Panc1 (cell line): ENCODE results near the gene ALG2. TPM values are rescaled to one million over a fixed set of nuclear protein-coding genes. Genes with fewer than 3 reads are reported as not detected.

Source experiments
- ATAC-seq: fragments of 200-7000 bp; cut with Tn5 transposase; 2 replicates; pipeline ENCODE4 v1.9.1; 2020; ENCODE audit warnings: mild to moderate bottlenecking, moderate library complexity
- BruUV-seq: library from RNA; stranded (reverse); fragments of 400-500 nt; replicated peaks from 2 replicates; lab custom pipeline; 2021; lab: Mats Ljungman, UMichigan
- CTCF ChIA-PET: fragments of 300-600 bp; sonication (Branson Sonifier 250); formaldehyde crosslinking; loops from one replicate; lab custom pipeline; 2022; ENCODE audit warnings: antibody characterized with exemption; lab: Charles Lee
- POLR2A ChIA-PET: fragments of 300-600 bp; sonication (Branson Sonifier 250); formaldehyde crosslinking; loops from one replicate; lab custom pipeline; 2022; ENCODE audit warnings: antibody characterized with exemption; lab: Charles Lee
- DNase-seq: peaks from one replicate; pipeline ENCODE4 v3.0.0-alpha.2; 2010; ENCODE audit warnings: low read depth, low spot score
- H3K27ac ChIP-seq: 2 replicates; pipeline ENCODE4 v1.5.1; 2011; ENCODE audit warnings: mild to moderate bottlenecking, low read length, inconsistent platforms
- H3K27me3 ChIP-seq: fragments of 200-500 bp; sonication (Bioruptor generic); 2 replicates; pipeline ENCODE4 v1.6.0; 2014; ENCODE audit warnings: low read length, inconsistent platforms; ENCODE audit not compliant: control insufficient read depth, insufficient read depth
- H3K36me3 ChIP-seq: fragments of 200-500 bp; sonication (Bioruptor generic); 2 replicates; pipeline ENCODE4 v1.5.1; 2014; ENCODE audit warnings: inconsistent platforms, mild to moderate bottlenecking, low read length, moderate library complexity; ENCODE audit not compliant: control insufficient read depth, insufficient read depth
- H3K4me1 ChIP-seq: 2 replicates; pipeline ENCODE4 v1.5.1; 2011; ENCODE audit warnings: inconsistent platforms, mild to moderate bottlenecking, low read length, moderate library complexity; ENCODE audit not compliant: control insufficient read depth, insufficient read depth
- H3K4me3 ChIP-seq, 2 experiments: 2 replicates each; pipeline ENCODE4 v1.5.1; 2011 to 2012; ENCODE audit warnings: low read depth in 2 of 2, low read length in 2 of 2, mild to moderate bottlenecking in 2 of 2, inconsistent platforms in 1 of 2, moderate library complexity in 1 of 2
- H3K9me3 ChIP-seq: fragments of 200-500 bp; sonication (Bioruptor generic); 2 replicates; pipeline ENCODE4 v1.5.1; 2014; ENCODE audit warnings: low read depth, mild to moderate bottlenecking, inconsistent platforms, low read length, moderate library complexity; ENCODE audit not compliant: control insufficient read depth, insufficient read depth
- POLR2AphosphoS5 ChIP-seq: IDR thresholded peaks from 2 replicates; pipeline ENCODE4 v1.6.1; 2012; ENCODE audit warnings: mild to moderate bottlenecking, low read depth, low read length, moderate library complexity
- SIN3A ChIP-seq: IDR thresholded peaks from 2 replicates; pipeline ENCODE4 v1.6.1; 2012; ENCODE audit warnings: low read depth, mild to moderate bottlenecking, low read length, moderate library complexity, borderline replicate concordance; ENCODE audit not compliant: insufficient read depth
- TCF7L2 ChIP-seq: IDR thresholded peaks from 2 replicates; pipeline ENCODE4 v1.6.1; 2011; ENCODE audit warnings: mild to moderate bottlenecking, low read depth, low read length, inconsistent platforms
- in situ Hi-C: cut with HindIII; loops from 2 replicates; pipeline ENCODE4 v1.10.0; 2016; ENCODE audit warnings: low sequenced_read_pairs, low pct_unique_long_range_greater_than_20kb
- intact Hi-C: fragments of 100-400 bp; cut with micrococcal nuclease; formaldehyde crosslinking; loops from one replicate; pipeline ENCODE4 v1.10.0; 2022; ENCODE audit not compliant: unreplicated experiment
- total RNA-seq: library from RNA; stranded (reverse); gene quantifications from one replicate; pipeline ENCODE4 v1.2.1, GENCODE V29; 2021; ENCODE audit not compliant: unreplicated experiment
- TF ChIP-seq, protein P1 (sequence below), 2 experiments: IDR thresholded peaks; 2 replicates each; pipeline ENCODE4 v1.6.1; 2011 to 2012; ENCODE audit warnings: low read depth in 2 of 2, control low read depth in 1 of 2, low read length in 1 of 2, mild to moderate bottlenecking in 1 of 2, moderate library complexity in 1 of 2; ENCODE audit not compliant: insufficient read depth in 1 of 2
- TF ChIP-seq, protein P2 (sequence below): fragments of 450-650 bp; IDR thresholded peaks from 2 replicates; pipeline ENCODE4 v1.5.1; 2017; ENCODE audit warnings: mild to moderate bottlenecking

The ALG2 gene
- total RNA-seq, 1 experiment from 2014 or later = 20.8 TPM

DNA sequence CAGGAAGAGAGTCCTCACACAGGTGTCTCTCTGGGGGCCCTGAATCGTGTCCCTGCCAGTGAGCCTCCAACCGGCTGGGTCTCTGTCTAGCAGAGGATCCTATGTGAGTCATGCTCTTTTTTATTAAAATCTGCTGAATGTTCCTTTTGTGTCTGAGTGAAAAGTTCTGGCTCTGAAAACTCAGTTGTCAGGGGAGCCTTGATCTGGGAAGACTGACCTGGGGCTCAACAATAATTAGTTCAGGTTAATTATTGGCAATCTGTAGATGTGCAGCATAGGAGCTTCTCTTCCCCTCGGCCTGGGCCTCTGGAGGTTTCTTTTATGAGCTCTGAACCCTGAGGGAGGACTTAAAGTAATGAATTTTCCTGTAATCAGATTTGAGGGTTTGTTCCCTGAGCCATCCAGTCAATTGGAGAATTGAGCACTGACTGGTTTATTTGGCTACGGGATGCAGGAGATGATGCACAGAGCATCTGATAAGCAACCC lies 45.2 kb downstream of the ALG2 start:
- BruUV-seq = no TSS peak
- Histone ChIP-seq H3K27me3 (no peaks in the 10 kb centered on the region), H3K9me3 (no peaks in the 10 kb centered on the region), H3K27ac (no peak overlapping the region), H3K4me1 (no peaks in the 10 kb centered on the region; the same call in 1 of the 2 replicates), H3K36me3 (no peaks in the 10 kb centered on the region), H3K4me3 (no peak overlapping the region)
- intact Hi-C loops = no loop called here
- POLR2A ChIA-PET = no interaction called here
- DNase-seq (no peak), ATAC-seq (no peak)
- in situ Hi-C loops = no loop called here
- TF ChIP-seq, protein P1, sequence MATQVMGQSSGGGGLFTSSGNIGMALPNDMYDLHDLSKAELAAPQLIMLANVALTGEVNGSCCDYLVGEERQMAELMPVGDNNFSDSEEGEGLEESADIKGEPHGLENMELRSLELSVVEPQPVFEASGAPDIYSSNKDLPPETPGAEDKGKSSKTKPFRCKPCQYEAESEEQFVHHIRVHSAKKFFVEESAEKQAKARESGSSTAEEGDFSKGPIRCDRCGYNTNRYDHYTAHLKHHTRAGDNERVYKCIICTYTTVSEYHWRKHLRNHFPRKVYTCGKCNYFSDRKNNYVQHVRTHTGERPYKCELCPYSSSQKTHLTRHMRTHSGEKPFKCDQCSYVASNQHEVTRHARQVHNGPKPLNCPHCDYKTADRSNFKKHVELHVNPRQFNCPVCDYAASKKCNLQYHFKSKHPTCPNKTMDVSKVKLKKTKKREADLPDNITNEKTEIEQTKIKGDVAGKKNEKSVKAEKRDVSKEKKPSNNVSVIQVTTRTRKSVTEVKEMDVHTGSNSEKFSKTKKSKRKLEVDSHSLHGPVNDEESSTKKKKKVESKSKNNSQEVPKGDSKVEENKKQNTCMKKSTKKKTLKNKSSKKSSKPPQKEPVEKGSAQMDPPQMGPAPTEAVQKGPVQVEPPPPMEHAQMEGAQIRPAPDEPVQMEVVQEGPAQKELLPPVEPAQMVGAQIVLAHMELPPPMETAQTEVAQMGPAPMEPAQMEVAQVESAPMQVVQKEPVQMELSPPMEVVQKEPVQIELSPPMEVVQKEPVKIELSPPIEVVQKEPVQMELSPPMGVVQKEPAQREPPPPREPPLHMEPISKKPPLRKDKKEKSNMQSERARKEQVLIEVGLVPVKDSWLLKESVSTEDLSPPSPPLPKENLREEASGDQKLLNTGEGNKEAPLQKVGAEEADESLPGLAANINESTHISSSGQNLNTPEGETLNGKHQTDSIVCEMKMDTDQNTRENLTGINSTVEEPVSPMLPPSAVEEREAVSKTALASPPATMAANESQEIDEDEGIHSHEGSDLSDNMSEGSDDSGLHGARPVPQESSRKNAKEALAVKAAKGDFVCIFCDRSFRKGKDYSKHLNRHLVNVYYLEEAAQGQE (IDR thresholded peaks at IDR 0.05; ENCODE audit: insufficient read depth in 1 of 2, low read depth in 2 of 2, low read length in 1 of 2) = no peak
- TF ChIP-seq, protein P2, sequence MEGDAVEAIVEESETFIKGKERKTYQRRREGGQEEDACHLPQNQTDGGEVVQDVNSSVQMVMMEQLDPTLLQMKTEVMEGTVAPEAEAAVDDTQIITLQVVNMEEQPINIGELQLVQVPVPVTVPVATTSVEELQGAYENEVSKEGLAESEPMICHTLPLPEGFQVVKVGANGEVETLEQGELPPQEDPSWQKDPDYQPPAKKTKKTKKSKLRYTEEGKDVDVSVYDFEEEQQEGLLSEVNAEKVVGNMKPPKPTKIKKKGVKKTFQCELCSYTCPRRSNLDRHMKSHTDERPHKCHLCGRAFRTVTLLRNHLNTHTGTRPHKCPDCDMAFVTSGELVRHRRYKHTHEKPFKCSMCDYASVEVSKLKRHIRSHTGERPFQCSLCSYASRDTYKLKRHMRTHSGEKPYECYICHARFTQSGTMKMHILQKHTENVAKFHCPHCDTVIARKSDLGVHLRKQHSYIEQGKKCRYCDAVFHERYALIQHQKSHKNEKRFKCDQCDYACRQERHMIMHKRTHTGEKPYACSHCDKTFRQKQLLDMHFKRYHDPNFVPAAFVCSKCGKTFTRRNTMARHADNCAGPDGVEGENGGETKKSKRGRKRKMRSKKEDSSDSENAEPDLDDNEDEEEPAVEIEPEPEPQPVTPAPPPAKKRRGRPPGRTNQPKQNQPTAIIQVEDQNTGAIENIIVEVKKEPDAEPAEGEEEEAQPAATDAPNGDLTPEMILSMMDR = no peak
- TF ChIP-seq POLR2AphosphoS5 (no peak), TCF7L2 (no peak), SIN3A (no peak)
- CTCF ChIA-PET = no interaction called here

DNA sequence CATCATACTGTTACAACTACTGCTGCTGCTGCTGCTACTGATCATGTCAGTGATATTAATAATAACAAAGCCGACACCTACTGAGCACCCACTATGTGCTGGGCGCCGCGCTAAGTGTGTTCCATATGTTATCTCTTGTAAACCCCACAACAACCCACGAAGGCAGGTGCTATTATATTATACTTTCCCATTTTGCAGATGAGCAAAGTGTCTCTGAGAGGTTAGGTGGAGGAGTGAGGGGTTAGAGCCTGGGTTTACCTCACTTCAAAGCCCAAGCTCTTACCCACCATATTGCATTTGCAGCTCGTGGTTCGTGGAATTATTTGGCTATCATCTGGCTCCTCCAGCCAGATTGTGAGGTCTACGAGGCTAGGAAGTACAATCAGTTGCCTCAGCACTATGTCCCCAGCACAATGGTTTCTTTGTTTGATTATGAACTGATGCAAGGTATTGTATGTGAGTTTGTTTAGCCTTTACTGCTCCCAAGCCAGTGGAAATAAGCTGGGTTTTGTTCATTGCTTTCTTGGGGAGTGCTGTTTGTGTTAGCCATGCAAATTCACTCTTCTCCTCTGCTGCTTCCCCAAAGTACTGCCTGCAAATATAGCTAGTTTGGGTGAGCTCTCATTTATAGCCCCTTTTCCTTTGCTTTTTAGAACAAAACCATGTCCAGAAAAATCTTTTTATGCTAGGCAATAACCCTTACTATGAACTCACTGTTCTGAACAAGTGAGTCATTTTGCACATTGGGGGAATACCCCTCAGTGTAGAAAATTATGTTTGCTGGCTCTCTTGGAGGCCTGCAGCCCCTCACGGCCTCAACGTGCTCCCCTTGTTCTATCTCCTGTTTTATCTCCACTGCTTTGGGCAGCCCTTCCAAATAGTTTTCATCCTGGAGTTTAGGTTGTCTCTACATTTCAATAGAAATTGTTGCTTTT lies 47.9 kb downstream of the ALG2 start:
- Histone ChIP-seq H3K4me1 (no peaks in the 10 kb centered on the region; the same call in 1 of the 2 replicates), H3K4me3 (no peak overlapping the region), H3K27me3 (no peaks in the 10 kb centered on the region), H3K36me3 (no peaks in the 10 kb centered on the region), H3K27ac (no peak overlapping the region), H3K9me3 (no peaks in the 10 kb centered on the region)
- CTCF ChIA-PET = no interaction called here
- POLR2A ChIA-PET = interaction anchor here (0.6 kb wide), 1 partner anchor 651 kb away, joined by 7 read pairs; no protein-coding TSS in a partner anchor
- TF ChIP-seq TCF7L2 (no peak), POLR2AphosphoS5 (no peak), SIN3A (no peak)
- TF ChIP-seq, protein P1 (IDR thresholded peaks at IDR 0.05; ENCODE audit: insufficient read depth in 1 of 2, low read depth in 2 of 2, low read length in 1 of 2) = no peak
- TF ChIP-seq, protein P2 = no peak
- BruUV-seq = no TSS peak
- ATAC-seq = no peak
- in situ Hi-C loops = no loop called here
- no peak for DNase-seq
- intact Hi-C loops = no loop called here
